GM21515 (cell line): Measurements from ENCODE around the gene CENPP.

Experiments used
- ATAC-seq: cut with Tn5 transposase; IDR thresholded peaks from one replicate; pipeline ENCODE4 v1.9.1; 2021; ENCODE audit not compliant: unreplicated experiment

CENPP gene

DNA sequence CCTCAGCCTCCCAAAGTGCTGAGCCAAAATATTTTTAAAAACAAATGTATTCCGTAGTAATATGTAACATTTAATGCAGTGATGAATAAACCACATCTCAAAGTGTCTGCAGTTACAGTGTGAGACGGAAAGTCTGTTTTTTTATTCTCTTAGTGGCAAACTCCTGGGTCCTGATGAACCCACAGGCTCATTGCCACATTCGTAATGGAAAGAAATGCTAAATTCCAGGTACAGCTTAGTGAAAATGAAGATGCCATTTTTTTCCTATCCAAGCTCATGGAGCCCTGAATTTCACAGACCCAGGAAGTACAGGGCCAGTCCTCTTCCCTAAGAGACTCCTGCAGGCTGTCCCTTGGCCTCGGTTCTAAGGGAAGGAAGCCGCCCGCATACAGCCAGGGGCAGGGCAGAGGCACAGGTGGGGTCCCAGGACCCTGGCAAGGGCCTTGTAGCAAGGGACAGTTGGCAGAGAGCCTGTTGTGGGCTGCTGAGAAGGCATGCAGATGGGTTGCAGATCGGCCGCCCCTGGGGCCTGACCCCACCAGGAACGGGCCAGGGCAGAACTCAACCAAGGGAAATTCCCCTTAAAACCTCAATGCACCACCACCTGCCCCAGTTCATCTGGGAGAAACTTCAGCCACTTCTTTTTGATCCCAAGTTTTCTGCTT is 308.0 kb downstream of the CENPP start:
- no peak for ATAC-seq

- ATAC-seq, result no peak
Observed at GRCh38 chr9:92634712-92635605, 309.2 kb downstream of the CENPP start.

DNA sequence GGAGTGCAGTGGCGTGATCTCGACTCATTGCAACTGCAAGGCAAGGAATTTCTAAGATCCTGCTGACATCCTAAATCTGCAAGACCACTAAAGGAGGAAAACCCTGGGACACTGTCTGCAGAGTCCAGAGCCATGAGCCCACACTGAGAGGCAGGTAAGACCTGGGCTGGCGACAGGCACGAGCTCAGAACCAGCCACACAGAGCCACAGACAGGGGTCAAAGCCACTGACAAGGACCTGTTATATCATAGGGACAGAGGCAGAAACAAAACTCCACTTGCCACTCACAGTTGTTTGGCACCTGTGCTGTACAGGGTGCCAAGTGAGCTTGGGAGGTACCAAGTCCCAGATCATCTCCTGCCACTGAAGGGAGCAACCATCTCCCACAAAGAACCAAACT is 310.0 kb downstream of the CENPP start:
- ATAC-seq, result no peak

- no peak for ATAC-seq
Observed at GRCh38 chr9:92636627-92637026, 310.9 kb downstream of the CENPP start.

- ATAC-seq, result no peak
Observed at GRCh38 chr9:92637326-92637725, 311.6 kb downstream of the CENPP start.

GRCh38 chr9:92637886-92638620 is 312.3 kb downstream of the CENPP start:
- no peak for ATAC-seq

GRCh38 chr9:92638621-92639101 is 312.9 kb downstream of the CENPP start:
- ATAC-seq, result no peak

- no peak for ATAC-seq
Observed at GRCh38 chr9:92639124-92639523, 313.4 kb downstream of the CENPP start.

DNA sequence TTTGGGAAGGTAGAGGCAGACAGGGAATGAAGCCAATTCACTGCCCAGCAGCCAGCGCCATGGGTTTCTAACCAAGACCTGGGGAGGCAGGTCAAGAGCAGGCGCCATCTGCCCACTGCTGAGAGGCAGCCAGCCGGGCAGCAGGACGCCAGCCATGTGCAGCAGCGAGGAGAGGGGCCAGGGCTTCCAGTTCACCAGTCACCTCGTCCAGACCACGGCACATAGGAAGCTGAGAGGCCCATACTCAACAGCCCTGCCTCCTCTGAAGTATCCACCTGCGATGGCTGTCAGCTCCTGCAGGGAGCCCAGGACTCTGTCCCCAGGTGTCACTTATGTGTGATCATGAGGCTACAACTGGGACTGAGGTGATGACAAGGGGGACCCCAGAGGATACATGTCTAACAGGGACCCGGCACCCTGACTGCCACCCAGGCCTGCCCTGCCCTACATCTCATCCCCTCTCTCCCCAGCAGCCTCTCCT is 314.1 kb downstream of the CENPP start:
- ATAC-seq, result no peak

GRCh38 chr9:92640398-92641091 is 314.8 kb downstream of the CENPP start:
- no peak for ATAC-seq

DNA sequence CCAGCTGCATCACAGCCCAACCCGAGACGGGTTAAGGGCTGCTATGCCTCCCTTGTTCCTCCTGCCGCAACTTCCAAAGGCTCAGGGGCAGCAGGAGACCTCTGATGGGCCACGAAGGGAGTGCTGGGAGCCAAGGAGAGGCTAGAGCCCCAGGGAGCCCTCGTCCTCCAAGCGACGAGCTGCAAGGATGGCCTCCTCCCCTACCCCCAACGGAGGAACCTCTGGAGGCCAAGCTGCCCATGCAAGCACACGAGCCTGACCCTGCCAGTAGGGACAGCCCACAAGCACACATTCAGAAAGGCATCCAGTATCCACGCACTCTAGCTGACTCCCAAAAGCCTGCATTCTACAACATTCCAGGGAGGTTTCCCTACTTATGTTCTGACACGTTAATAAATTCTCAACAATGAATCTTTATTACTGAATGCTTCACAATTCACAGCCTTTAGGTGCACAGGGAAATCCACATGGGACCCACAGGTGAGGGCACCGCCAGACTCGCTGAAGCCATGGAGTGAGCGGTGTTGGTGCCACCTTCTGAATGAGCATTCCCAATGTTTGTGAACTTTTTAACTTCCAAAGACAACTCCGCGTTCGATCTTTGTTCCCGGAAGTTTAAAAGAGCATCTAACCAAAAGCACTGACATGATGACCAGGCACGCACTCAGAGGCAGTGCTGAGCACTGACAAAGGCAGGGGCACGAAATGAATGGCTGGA is 315.5 kb downstream of the CENPP start:
- no peak for ATAC-seq

DNA sequence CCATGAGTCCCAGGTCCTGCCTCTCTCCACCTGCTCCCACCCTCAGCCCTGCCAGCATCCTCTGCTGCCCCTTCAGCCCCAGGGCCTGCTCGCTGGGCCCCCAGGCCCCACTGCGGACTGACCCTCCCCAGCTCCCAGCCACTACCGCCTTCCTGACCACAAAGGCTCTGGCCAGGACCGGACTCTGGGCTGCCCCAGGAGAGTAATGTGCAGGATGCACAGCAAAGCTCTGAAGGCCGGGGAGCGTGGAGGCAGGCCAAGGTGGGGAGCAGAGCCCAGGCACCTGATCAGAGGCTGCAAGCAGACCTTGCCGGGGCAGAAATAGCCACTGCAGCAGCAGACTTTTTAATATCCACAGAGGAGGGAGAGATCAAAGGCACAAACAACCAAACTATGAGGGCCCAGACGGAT is 316.3 kb downstream of the CENPP start:
- ATAC-seq, result no peak

DNA sequence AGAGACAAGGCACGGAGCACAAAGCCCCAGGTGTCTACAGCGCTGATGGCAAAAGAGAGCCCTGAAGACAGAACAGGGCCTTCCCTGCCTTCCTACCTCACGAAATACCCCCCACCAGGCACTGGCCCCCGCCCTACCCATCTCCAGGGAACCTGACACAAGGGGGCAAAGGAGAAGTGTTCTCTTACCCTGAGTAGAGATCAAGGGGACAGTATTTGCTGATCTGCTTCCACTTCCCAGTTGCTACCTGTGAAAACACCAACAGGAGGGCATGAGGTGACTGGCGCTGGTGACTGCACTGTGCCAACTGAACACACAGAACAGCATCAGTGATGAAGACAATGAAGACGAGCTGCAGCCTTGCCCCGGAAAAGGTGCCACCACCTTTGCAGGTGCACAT is 316.8 kb downstream of the CENPP start:
- no peak for ATAC-seq

DNA sequence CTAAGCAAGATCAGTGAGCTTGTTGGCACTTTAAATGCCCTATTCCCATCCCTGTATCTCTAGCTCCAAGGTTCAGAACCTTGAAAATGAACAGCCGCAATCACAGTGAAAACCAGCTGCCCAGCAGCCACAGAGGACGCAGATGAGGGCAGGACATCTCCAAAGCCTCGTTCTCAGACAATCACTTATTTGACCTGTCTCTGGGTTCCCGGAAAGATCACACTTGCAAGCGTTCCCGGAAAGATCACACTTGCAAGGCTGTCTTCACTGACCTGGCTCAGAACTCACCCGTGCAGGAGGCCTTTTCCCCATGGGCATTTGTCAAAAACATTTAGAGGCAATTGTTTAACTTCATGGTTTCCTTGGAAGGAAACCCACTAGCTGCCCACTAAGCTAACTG is 318.5 kb downstream of the CENPP start:
- ATAC-seq, result no peak

- no peak for ATAC-seq
Observed at GRCh38 chr9:92645041-92645440, 319.3 kb downstream of the CENPP start.

DNA sequence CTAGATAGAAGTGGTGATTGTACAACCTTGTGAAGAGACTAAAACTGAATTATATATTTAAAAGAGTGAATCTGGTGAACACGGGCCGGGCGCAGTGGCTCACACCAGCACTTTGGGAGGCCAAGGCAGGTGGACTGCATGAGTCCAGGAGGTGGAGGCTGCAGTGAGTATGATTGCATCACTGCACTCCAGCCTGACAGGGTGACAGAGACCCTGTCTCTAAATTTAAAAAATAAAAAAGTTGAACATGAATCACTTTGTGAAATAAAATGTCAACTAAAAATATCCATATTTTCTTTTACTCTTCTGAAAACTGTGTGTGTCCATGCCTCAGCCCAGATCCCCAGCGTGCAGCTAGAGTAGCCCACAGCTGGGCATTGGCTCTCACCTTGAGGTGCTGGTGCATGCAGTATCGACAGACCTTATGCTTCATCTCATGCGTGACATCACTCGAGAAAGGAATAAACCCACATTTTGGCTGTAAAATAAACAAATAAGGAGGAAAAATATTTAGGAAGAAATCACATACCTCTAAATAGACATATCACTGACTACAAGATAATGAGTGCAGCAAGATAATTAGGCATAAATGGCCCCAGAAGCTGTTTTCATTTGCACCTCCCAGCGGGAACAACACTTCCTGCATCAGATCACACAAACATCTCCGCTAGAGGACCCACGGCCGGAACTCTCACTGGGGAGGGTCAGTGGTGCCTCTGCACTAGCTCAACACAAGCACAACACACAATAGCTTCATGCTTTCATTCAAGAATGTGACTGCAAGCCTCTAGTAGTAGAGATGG is 322.1 kb downstream of the CENPP start:
- no peak for ATAC-seq

DNA sequence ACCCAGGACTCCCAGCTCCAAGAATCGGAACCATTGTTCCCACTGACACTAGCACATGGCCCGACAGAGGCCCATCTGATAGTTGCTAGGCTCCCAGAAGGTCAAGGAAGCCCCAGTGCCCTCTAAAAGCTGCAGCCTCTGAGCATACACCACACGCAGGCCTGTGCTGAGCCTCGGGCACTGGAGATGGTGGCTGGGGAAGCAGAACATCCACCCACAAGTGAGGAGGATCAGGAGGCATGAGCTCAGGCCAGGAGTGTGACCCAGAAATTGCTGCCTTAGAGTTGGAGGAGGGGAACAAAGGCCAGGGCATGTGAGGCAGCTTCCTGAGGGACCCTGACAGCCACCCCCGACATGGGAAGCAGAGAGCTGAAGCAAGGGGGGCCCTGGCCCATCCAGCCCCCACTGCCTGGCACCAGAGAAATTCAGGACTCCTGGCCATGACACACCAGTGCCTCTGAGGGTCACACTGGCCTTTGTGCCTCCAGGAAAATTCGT is 322.8 kb downstream of the CENPP start:
- ATAC-seq, result no peak

DNA sequence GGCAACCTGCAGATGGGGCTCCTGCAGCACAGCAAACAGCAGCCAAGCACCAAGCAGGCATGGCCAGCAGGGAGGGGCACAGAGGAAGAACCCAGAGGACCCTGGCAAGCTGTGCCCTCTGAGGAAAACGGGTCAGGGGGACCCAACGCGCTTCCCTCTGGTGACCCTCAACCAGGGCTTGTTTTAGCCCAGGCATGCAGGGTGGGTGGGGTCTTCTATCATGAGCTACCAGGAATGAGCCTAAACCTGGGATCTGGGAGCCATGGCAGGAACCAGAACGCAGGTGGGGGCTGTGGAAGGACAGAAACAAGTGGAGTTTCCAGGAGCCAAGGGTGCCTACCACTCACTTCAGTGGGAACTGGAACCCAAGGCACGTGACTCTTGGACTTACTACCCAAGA is 323.3 kb downstream of the CENPP start:
- ATAC-seq, result no peak

DNA sequence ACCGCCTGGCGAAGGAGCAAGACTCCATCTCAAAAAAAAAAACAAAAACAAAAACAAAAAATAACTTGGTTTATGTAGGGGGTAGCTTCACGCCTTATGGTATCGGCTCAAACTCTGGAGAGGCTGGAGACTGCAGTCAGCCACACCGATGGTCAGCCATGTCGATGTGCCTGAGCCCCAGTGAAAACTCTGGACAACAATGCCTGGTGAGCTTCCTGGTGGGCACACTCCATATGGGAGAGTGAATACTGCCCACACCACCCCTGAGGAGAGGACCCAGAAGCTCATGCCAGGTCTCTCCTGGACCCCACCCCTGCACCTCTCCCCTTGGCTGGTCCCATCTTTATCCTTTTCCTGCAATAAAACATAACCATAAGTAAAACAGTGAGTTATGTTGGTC is 324.5 kb downstream of the CENPP start:
- ATAC-seq, result no peak
